ENCODE results near the gene CIAO2B. TPM values are rescaled to one million over a fixed set of nuclear protein-coding genes. Genes with fewer than 3 reads are reported as not detected.

Gene CIAO2B
- total and polyA plus RNA-seq, 2 donors (not counting 3 experiments of a cell fraction or from before 2014, with no cell fraction given) = 78.7 to 314 TPM

GRCh38 chr16:66931665-66932064 is 2.5 kb downstream of the CIAO2B start:
- ChIA-PET POLR2A (no interaction called here), CTCF (interaction anchor here (2.2 kb wide), 1 partner anchor 36 kb away, joined by 11 read pairs; no protein-coding TSS in a partner anchor)
- DNase-seq (ENCODE audit: low read depth, low spot score) = no peak
- Histone ChIP-seq H3K4me1 (ENCODE audit: control insufficient read depth, extremely low read depth, insufficient read depth, low read length) (peaks cover 7% of the 10 kb centered on the region), H3K36me3 (ENCODE audit: control insufficient read depth in 2 of 2, extremely low read depth in 1 of 2, insufficient read depth in 2 of 2, low read length in 2 of 2) (no peaks in the 10 kb centered on the region), H2AFZ (ENCODE audit: low read depth, low read length) (no peak overlapping the region), H3K79me2 (ENCODE audit: control insufficient read depth, insufficient read depth, low read length) (peaks cover 20% of the 10 kb centered on the region), H3K27ac (ENCODE audit: insufficient read depth, low read depth, low read length) (no peak overlapping the region), H3K9me3 (replicated peaks; ENCODE audit: control insufficient read depth, insufficient read depth, low read length) (no peaks in the 10 kb centered on the region), H3K4me2 (ENCODE audit: insufficient read depth, low read length) (no peak overlapping the region), H4K20me1 (replicated peaks; ENCODE audit: control insufficient read depth, extremely low read depth, insufficient read depth, low read length) (no peaks in the 10 kb centered on the region), H3K4me3 (replicated peaks in 1 of 3; ENCODE audit: insufficient read depth in 1 of 3, low read depth in 1 of 3, low read length in 3 of 3) (no peak overlapping the region), H3K27me3 (ENCODE audit: control insufficient read depth in 2 of 2, insufficient read depth in 2 of 2, low read length in 2 of 2) (no peaks in the 10 kb centered on the region), H3K9ac (replicated peaks; ENCODE audit: extremely low read depth, insufficient read depth, low read length) (no peak overlapping the region), H3K9me1 (replicated peaks; ENCODE audit: control insufficient read depth, extremely low read depth, insufficient read depth, low read length) (no peaks in the 10 kb centered on the region)
- no peak for TF ChIP-seq CTCF (IDR thresholded peaks at IDR 0.05; ENCODE audit: extremely low read depth in 1 of 2, insufficient read depth in 1 of 2, low read depth in 1 of 2, low read length in 2 of 2)
- TF ChIP-seq JUN (IDR thresholded peaks at IDR 0.05; ENCODE audit: borderline replicate concordance, insufficient read depth, insufficient read length, low read depth) = no peak
- no peak for TF ChIP-seq EZH2 (IDR thresholded peaks at IDR 0.05; ENCODE audit: borderline replicate concordance, low read depth, low read length, severe bottlenecking)
- no peak for TF ChIP-seq GATA2 (IDR thresholded peaks at IDR 0.05; ENCODE audit: insufficient read depth, insufficient read length, low read depth, low read length)
- TF ChIP-seq MAX (IDR thresholded peaks at IDR 0.05; ENCODE audit: insufficient read depth, insufficient read length) = no peak
- TF ChIP-seq POLR2A (IDR thresholded peaks at IDR 0.05; ENCODE audit: low read depth, low read length) = no peak
- TF ChIP-seq POLR2AphosphoS5 (IDR thresholded peaks at IDR 0.05; ENCODE audit: insufficient read depth, low read depth, low read length) = no peak
- no peak for TF ChIP-seq FOS (IDR thresholded peaks at IDR 0.05; ENCODE audit: borderline replicate concordance, insufficient read depth, low read length)
- no peak for TF ChIP-seq MYC (IDR thresholded peaks at IDR 0.05; ENCODE audit: low read depth, low read length)
- dilution Hi-C loops (cut with MboI; ENCODE audit: extremely low pct_ligation_motif_present, low sequenced_read_pairs) = no loop called here
- intact Hi-C loops (cut with micrococcal nuclease) = no loop called here
- FAIRE-seq = no peak
- no TSS peak for BruUV-seq (replicated peaks)
